Natural killer cell (primary cell): ENCODE results near the gene PLXNA2. TPM values are rescaled to one million over a fixed set of nuclear protein-coding genes. Genes with fewer than 3 reads are reported as not detected.

Experiments
- ATAC-seq, 3 donors: fragments of 150-1000 bp in 2 of 3; fragments of 200-7000 bp in 1 of 3; cut with Tn5 transposase; 1 replicate in 1 of 3; 2 replicates in 2 of 3; pipeline ENCODE4 v1.10.0; 2021; ENCODE audit warnings: mild to moderate bottlenecking in 2 of 3, moderate library complexity in 2 of 3
- DNase-seq, 2 donors: peaks; one replicate each; pipeline versions ENCODE4 v3.0.0 to v3.0.0-alpha.2; 2013 to 2021; ENCODE audit warnings: mixed read lengths in 1 of 2
- H3K27ac ChIP-seq: one replicate; pipeline ENCODE4 v1.5.1; 2013; ENCODE audit warnings: mild to moderate bottlenecking, low read length
- H3K27me3 ChIP-seq: one replicate; pipeline ENCODE4 v1.6.1; 2013; ENCODE audit warnings: low read length; ENCODE audit not compliant: control insufficient read depth, insufficient read depth
- H3K36me3 ChIP-seq: one replicate; pipeline ENCODE4 v1.6.1; 2013; ENCODE audit warnings: low read length; ENCODE audit not compliant: control insufficient read depth, insufficient read depth
- H3K4me1 ChIP-seq: one replicate; pipeline ENCODE4 v1.6.1; 2013; ENCODE audit warnings: low read length; ENCODE audit not compliant: control insufficient read depth, insufficient read depth
- H3K4me3 ChIP-seq: one replicate; pipeline ENCODE4 v1.5.1; 2013; ENCODE audit warnings: low read length
- H3K9me3 ChIP-seq: one replicate; pipeline ENCODE4 v1.6.1; 2013; ENCODE audit warnings: low read length; ENCODE audit not compliant: control insufficient read depth, insufficient read depth
- H3K27ac Mint-ChIP-seq, 2 donors: one replicate each; pipeline ENCODE4 v1.8.0; 2022; ENCODE audit warnings: mild to moderate bottlenecking in 2 of 2, mixed read lengths in 2 of 2, moderate library complexity in 1 of 2
- H3K27me3 Mint-ChIP-seq, 2 donors: one replicate each; pipeline ENCODE4 v1.8.0; 2022; ENCODE audit warnings: low read depth in 2 of 2, mixed read lengths in 2 of 2
- H3K36me3 Mint-ChIP-seq: one replicate; pipeline ENCODE4 v1.8.0; 2022; ENCODE audit warnings: mixed read lengths
- H3K4me1 Mint-ChIP-seq, 2 donors: one replicate each; pipeline ENCODE4 v1.8.0; 2022; ENCODE audit warnings: mixed read lengths in 2 of 2
- H3K4me3 Mint-ChIP-seq: one replicate; pipeline ENCODE4 v1.8.0; 2022; ENCODE audit warnings: mild to moderate bottlenecking, moderate library complexity, mixed read lengths
- H3K9me3 Mint-ChIP-seq, 2 donors: one replicate each; pipeline ENCODE4 v1.8.0; 2022; ENCODE audit warnings: mixed read lengths in 2 of 2
- CTCF ChIP-seq: fragments of 200-600 bp; IDR thresholded peaks from one replicate; pipeline ENCODE4 v1.8.0; 2022; ENCODE audit warnings: antibody characterized with exemption
- WGBS: methylation state at CpG from one replicate; pipeline ENCODE4 v1.1.7; 2013; ENCODE audit warnings: missing lambda C conversion rate; ENCODE audit not compliant: insufficient coverage; 5-methylcytosine and 5-hydroxymethylcytosine counted together
- intact Hi-C: fragments of 100-400 bp; cut with micrococcal nuclease; formaldehyde crosslinking; loops from one replicate; pipeline ENCODE4 v1.14.2; 2022
- total RNA-seq, 4 donors: library from RNA; stranded (reverse); fragments of 120-200 nt in 1 of 4; gene quantifications; one replicate each; pipeline versions ENCODE4 v1.2.3 to v1.2.4, GENCODE V29; 2013 to 2022

PLXNA2 gene
- total RNA-seq, 3 donors from 2014 or later (not counting 1 experiment from before 2014, with no cell fraction given): 2.8 to 8.4 (median 2.8) TPM

- no peak for TF ChIP-seq CTCF
Observed at GRCh38 chr1:208269338-208269666, 25.1 kb upstream of the PLXNA2 start.

GRCh38 chr1:208268541-208269337 lies 24.6 kb upstream of the PLXNA2 start:
- WGBS: 86% methylated on average over 9 of the region's 9 CpGs
- Histone ChIP-seq H3K36me3 (no peaks in the 10 kb centered on the region), H3K27ac (no peak overlapping the region), H3K4me1 (no peaks in the 10 kb centered on the region), H3K4me3 (no peak overlapping the region), H3K9me3 (no peaks in the 10 kb centered on the region), H3K27me3 (no peaks in the 10 kb centered on the region)
- ATAC-seq (no peak), DNase-seq (no peak)
- Mint-ChIP-seq H3K36me3 (no peaks in the 10 kb centered on the region), H3K27ac (no peak overlapping the region), H3K4me3 (no peak overlapping the region), H3K4me1 (no peaks in the 10 kb centered on the region), H3K9me3 (no peaks in the 10 kb centered on the region), H3K27me3 (peaks cover 23 to 66% of the 10 kb centered on the region in 2 donors)
- no peak for TF ChIP-seq CTCF
- intact Hi-C loops: no loop called here

More at GRCh38 chr1:208269338-208269666, 25.1 kb upstream of the PLXNA2 start:
- Mint-ChIP-seq H3K27ac (no peak overlapping the region), H3K36me3 (no peaks in the 10 kb centered on the region), H3K4me1 (no peaks in the 10 kb centered on the region), H3K27me3 (peaks cover 23 to 62% of the 10 kb centered on the region in 2 donors), H3K4me3 (no peak overlapping the region), H3K9me3 (no peaks in the 10 kb centered on the region)
- H3K27ac ChIP-seq: no peak overlapping the region
- DNase-seq (no peak), ATAC-seq (no peak)
- intact Hi-C loops: no loop called here
- no peaks in the 10 kb centered on the region for H3K4me1 ChIP-seq
- 77% methylated on average over 6 of the region's 6 CpGs for WGBS
- H3K36me3 ChIP-seq: no peaks in the 10 kb centered on the region
- no peaks in the 10 kb centered on the region for H3K27me3 ChIP-seq
- no peaks in the 10 kb centered on the region for H3K9me3 ChIP-seq
- H3K4me3 ChIP-seq: no peak overlapping the region

GRCh38 chr1:208265525-208265924 lies 21.3 kb upstream of the PLXNA2 start:
- no peaks in the 10 kb centered on the region for H3K27me3 ChIP-seq
- no peak overlapping the region for H3K27ac ChIP-seq
- no peaks in the 10 kb centered on the region for H3K9me3 ChIP-seq
- intact Hi-C loops: no loop called here
- H3K27ac Mint-ChIP-seq: no peak overlapping the region
- WGBS: 88% methylated on average over 2 of the region's 3 CpGs
- DNase-seq (no peak), ATAC-seq (no peak)
- no peaks in the 10 kb centered on the region for H3K36me3 ChIP-seq
- no peak overlapping the region for H3K4me3 Mint-ChIP-seq
- H3K36me3 Mint-ChIP-seq: no peaks in the 10 kb centered on the region
- peaks cover 22 to 63% of the 10 kb centered on the region in 2 donors for H3K27me3 Mint-ChIP-seq
- no peak for TF ChIP-seq CTCF
- no peaks in the 10 kb centered on the region for H3K9me3 Mint-ChIP-seq
- no peaks in the 10 kb centered on the region for H3K4me1 ChIP-seq
- H3K4me1 Mint-ChIP-seq: no peaks in the 10 kb centered on the region
- no peak overlapping the region for H3K4me3 ChIP-seq

GRCh38 chr1:208265122-208265469 lies 20.9 kb upstream of the PLXNA2 start:
- Histone ChIP-seq H3K27ac (no peak overlapping the region), H3K36me3 (no peaks in the 10 kb centered on the region), H3K9me3 (no peaks in the 10 kb centered on the region), H3K4me3 (no peak overlapping the region), H3K27me3 (no peaks in the 10 kb centered on the region), H3K4me1 (no peaks in the 10 kb centered on the region)
- WGBS: 82% methylated on average over 2 of the region's 2 CpGs
- Mint-ChIP-seq H3K9me3 (no peaks in the 10 kb centered on the region), H3K4me3 (no peak overlapping the region), H3K27me3 (peaks cover 19 to 63% of the 10 kb centered on the region in 2 donors), H3K27ac (no peak overlapping the region), H3K36me3 (no peaks in the 10 kb centered on the region), H3K4me1 (no peaks in the 10 kb centered on the region)
- no peak for TF ChIP-seq CTCF
- ATAC-seq (no peak), DNase-seq (no peak)
- intact Hi-C loops: no loop called here
